Caco-2 (cell line): ENCODE data around the gene BCL10. TPM values are rescaled to one million over a fixed set of nuclear protein-coding genes. Genes with fewer than 3 reads are reported as not detected.

Experiments
- BruUV-seq: library from RNA; stranded (reverse); fragments of 400-500 nt; replicated peaks from 2 replicates; lab custom pipeline; 2021; lab: Mats Ljungman, UMichigan
- CTCF ChIA-PET: fragments of 300-600 bp; sonication (Branson Sonifier 250); formaldehyde crosslinking; loops from one replicate; lab custom pipeline; 2022; ENCODE audit warnings: antibody characterized with exemption; lab: Charles Lee
- POLR2A ChIA-PET: fragments of 300-600 bp; sonication (Branson Sonifier 250); formaldehyde crosslinking; loops from one replicate; lab custom pipeline; 2022; ENCODE audit warnings: antibody characterized with exemption; lab: Charles Lee
- DNase-seq, 2 experiments: peaks; one replicate each; pipeline versions ENCODE4 v3.0.0 to v3.0.0-alpha.2; 2020 to 2022
- H3K27me3 ChIP-seq: replicated peaks from 2 replicates; pipeline ENCODE4 v1.6.0; 2011; ENCODE audit warnings: low read length; ENCODE audit not compliant: control insufficient read depth, insufficient read depth
- H3K36me3 ChIP-seq: 2 replicates; pipeline ENCODE4 v1.5.1; 2011; ENCODE audit warnings: low read length; ENCODE audit not compliant: control insufficient read depth, insufficient read depth
- H3K4me1 ChIP-seq: fragments of 250-450 bp; sonication (Bioruptor Pico); 2 replicates; pipeline ENCODE4 v1.5.1; 2020; ENCODE audit warnings: mild to moderate bottlenecking
- H3K4me3 ChIP-seq: 2 replicates; pipeline ENCODE4 v1.5.1; 2011; ENCODE audit warnings: low read depth, mild to moderate bottlenecking, control low read depth, low read length
- H3K9me3 ChIP-seq: fragments of 250-450 bp; sonication (Bioruptor Pico); 2 replicates; pipeline ENCODE4 v1.5.1; 2020; ENCODE audit warnings: mild to moderate bottlenecking, moderate library complexity
- H3K27ac Mint-ChIP-seq: one replicate; pipeline ENCODE4 v1.8.0; 2022; ENCODE audit warnings: mixed read lengths; ENCODE audit not compliant: unreplicated experiment
- H3K27me3 Mint-ChIP-seq: one replicate; pipeline ENCODE4 v1.8.0; 2022; ENCODE audit warnings: mixed read lengths; ENCODE audit not compliant: insufficient read depth, unreplicated experiment
- H3K36me3 Mint-ChIP-seq: one replicate; pipeline ENCODE4 v1.8.0; 2022; ENCODE audit warnings: mild to moderate bottlenecking, mixed read lengths; ENCODE audit not compliant: insufficient read depth, unreplicated experiment
- H3K4me1 Mint-ChIP-seq: one replicate; pipeline ENCODE4 v1.8.0; 2022; ENCODE audit warnings: low read depth, mixed read lengths; ENCODE audit not compliant: unreplicated experiment
- H3K4me3 Mint-ChIP-seq: one replicate; pipeline ENCODE4 v1.8.0; 2022; ENCODE audit warnings: mild to moderate bottlenecking, moderate library complexity, mixed read lengths; ENCODE audit not compliant: unreplicated experiment
- H3K9me3 Mint-ChIP-seq: one replicate; pipeline ENCODE4 v1.8.0; 2022; ENCODE audit warnings: mixed read lengths; ENCODE audit not compliant: unreplicated experiment
- CTCF ChIP-seq, 2 experiments: fragments of 200-600 bp in 1 of 2; IDR thresholded peaks; 1 replicate in 1 of 2; 2 replicates in 1 of 2; pipeline versions ENCODE4 v1.5.1 to v1.8.0; 2011 to 2022; ENCODE audit warnings: antibody characterized with exemption in 1 of 2, control low read depth in 1 of 2, inconsistent platforms in 1 of 2, low read depth in 1 of 2, low read length in 1 of 2, mild to moderate bottlenecking in 1 of 2, moderate library complexity in 1 of 2; ENCODE audit not compliant: insufficient read depth in 1 of 2, severe bottlenecking in 1 of 2, unreplicated experiment in 1 of 2
- intact Hi-C: fragments of 100-400 bp; cut with micrococcal nuclease; formaldehyde crosslinking; loops from one replicate; pipeline ENCODE4 v1.10.0; 2022; ENCODE audit not compliant: unreplicated experiment
- total RNA-seq: library from RNA; stranded (reverse); gene quantifications from 2 replicates; pipeline ENCODE4 v1.2.3, GENCODE V29; 2022

BCL10 gene
- total RNA-seq, 1 experiment from 2014 or later = 18.1 TPM

GRCh38 chr1:85225624-85226380 is 50.6 kb downstream of the BCL10 start:
- Mint-ChIP-seq H3K4me1 (peaks cover 33% of the 10 kb centered on the region), H3K27me3 (no peaks in the 10 kb centered on the region), H3K36me3 (peaks cover 10% of the 10 kb centered on the region), H3K4me3 (peak overlapping the region; percentile 66), H3K27ac (peak overlapping the region; percentile 93), H3K9me3 (no peaks in the 10 kb centered on the region)
- Histone ChIP-seq H3K4me3 (no peak overlapping the region), H3K27me3 (no peaks in the 10 kb centered on the region), H3K4me1 (peaks cover 52% of the 10 kb centered on the region), H3K36me3 (no peaks in the 10 kb centered on the region), H3K9me3 (no peaks in the 10 kb centered on the region)
- ChIA-PET POLR2A (interaction anchor here (0.5 to 1.3 kb wide), 3 partner anchors 11 to 51 kb away, joined by 3 to 5 read pairs (median 5); partner anchors contain the start of genes BCL10 and SYDE2), CTCF (interaction anchor here (0.7 to 2.3 kb wide), 3 partner anchors 14 to 281 kb away, joined by 3 to 9 read pairs (median 4); partner anchors contain the start of gene C1orf52)
- DNase-seq = no peak
- BruUV-seq = no TSS peak
- TF ChIP-seq CTCF (IDR thresholded peaks at IDR 0.05; ENCODE audit: insufficient read depth in 1 of 2, low read depth in 1 of 2, low read length in 1 of 2, severe bottlenecking in 1 of 2, unreplicated experiment in 1 of 2) = no peak
- intact Hi-C loops = loop anchor here (1.0 to 2.0 kb wide), 4 partner anchors 18 to 91 kb away; partner anchors contain the start of gene SYDE2

GRCh38 chr1:85224734-85225623 is 51.5 kb downstream of the BCL10 start:
- CTCF ChIA-PET = interaction anchor here (0.7 to 2.3 kb wide), 3 partner anchors 15 to 280 kb away, joined by 3 to 9 read pairs (median 4); partner anchors contain the start of gene C1orf52
- no peaks in the 10 kb centered on the region for H3K27me3 Mint-ChIP-seq
- peaks cover 10% of the 10 kb centered on the region for H3K36me3 Mint-ChIP-seq
- Histone ChIP-seq H3K4me1 (peaks cover 53% of the 10 kb centered on the region), H3K9me3 (no peaks in the 10 kb centered on the region), H3K36me3 (no peaks in the 10 kb centered on the region), H3K4me3 (no peak overlapping the region), H3K27me3 (no peaks in the 10 kb centered on the region)
- H3K4me1 Mint-ChIP-seq = peaks cover 41% of the 10 kb centered on the region
- H3K9me3 Mint-ChIP-seq = no peaks in the 10 kb centered on the region
- peak overlapping the region; percentile 93 for H3K27ac Mint-ChIP-seq
- intact Hi-C loops = loop anchor here (1.0 to 2.0 kb wide), 4 partner anchors 19 to 90 kb away; partner anchors contain the start of gene SYDE2
- BruUV-seq = no TSS peak
- peak overlapping the region; percentile 66 for H3K4me3 Mint-ChIP-seq
- DNase-seq = peak; percentile 90 to 95
- POLR2A ChIA-PET = interaction anchor here (0.6 to 1.3 kb wide), 3 partner anchors 24 to 792 kb away, joined by 3 to 5 read pairs (median 4); partner anchors contain the start of gene SYDE2
- TF ChIP-seq CTCF (IDR thresholded peaks at IDR 0.05; ENCODE audit: insufficient read depth in 1 of 2, low read depth in 1 of 2, low read length in 1 of 2, severe bottlenecking in 1 of 2, unreplicated experiment in 1 of 2) = no peak
